Measurements from ENCODE around the gene AMFR.

Gene AMFR

GRCh38 chr16:56314244-56314850 is 111.0 kb downstream of the AMFR start:
- TF ChIP-seq, protein P1, sequence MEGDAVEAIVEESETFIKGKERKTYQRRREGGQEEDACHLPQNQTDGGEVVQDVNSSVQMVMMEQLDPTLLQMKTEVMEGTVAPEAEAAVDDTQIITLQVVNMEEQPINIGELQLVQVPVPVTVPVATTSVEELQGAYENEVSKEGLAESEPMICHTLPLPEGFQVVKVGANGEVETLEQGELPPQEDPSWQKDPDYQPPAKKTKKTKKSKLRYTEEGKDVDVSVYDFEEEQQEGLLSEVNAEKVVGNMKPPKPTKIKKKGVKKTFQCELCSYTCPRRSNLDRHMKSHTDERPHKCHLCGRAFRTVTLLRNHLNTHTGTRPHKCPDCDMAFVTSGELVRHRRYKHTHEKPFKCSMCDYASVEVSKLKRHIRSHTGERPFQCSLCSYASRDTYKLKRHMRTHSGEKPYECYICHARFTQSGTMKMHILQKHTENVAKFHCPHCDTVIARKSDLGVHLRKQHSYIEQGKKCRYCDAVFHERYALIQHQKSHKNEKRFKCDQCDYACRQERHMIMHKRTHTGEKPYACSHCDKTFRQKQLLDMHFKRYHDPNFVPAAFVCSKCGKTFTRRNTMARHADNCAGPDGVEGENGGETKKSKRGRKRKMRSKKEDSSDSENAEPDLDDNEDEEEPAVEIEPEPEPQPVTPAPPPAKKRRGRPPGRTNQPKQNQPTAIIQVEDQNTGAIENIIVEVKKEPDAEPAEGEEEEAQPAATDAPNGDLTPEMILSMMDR (IDR thresholded peaks at IDR 0.05; ENCODE audit: low read depth, low read length): no peak
- DNase-seq (ENCODE audit: low read depth, low spot score): no peak
- H3K4me3 ChIP-seq (ENCODE audit: low read depth, low read length): no peak overlapping the region
- in situ Hi-C loops (cut with HindIII; ENCODE audit: low sequenced_read_pairs): no loop called here

DNA sequence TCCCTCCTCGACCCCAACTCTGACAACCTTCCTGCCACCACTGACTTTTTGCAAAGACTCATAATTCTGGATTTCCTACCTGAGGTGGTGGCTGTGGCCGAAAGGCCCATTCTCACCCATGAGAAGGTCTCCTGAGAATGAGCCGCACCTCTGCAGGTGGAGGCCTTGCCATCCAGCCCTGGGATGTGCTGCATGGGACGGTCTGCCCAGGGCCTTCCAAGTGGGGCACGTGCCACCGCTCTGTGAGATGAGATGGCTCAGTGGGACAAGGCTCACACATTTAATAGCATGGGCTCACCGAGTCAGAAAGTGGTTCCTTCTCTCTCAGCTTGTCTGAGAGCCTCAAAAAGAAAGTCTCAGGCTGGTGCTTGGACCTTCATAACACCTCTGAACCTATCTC is 112.8 kb downstream of the AMFR start:
- H3K4me3 ChIP-seq (ENCODE audit: low read depth, low read length): no peak overlapping the region
- in situ Hi-C loops (cut with HindIII; ENCODE audit: low sequenced_read_pairs): no loop called here
- DNase-seq (ENCODE audit: low read depth, low spot score): no peak
- TF ChIP-seq, protein P1 (IDR thresholded peaks at IDR 0.05; ENCODE audit: low read depth, low read length): no peak

DNA sequence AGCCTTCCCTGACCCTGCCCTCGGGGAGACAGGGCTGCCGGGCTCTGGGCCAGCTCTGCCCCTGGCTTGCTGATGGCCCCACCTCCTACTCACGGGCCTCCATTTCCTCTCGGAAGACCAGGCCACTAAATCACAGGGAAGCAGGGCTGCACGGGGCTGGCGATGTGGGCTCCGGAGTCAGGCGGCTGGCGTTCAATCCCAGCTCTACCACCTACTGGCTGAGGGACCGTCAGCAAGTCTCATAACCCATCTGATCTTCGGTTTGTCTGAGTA is 113.4 kb downstream of the AMFR start:
- DNase-seq (ENCODE audit: low read depth, low spot score): no peak
- TF ChIP-seq, protein P1 (IDR thresholded peaks at IDR 0.05; ENCODE audit: low read depth, low read length): no peak
- in situ Hi-C loops (cut with HindIII; ENCODE audit: low sequenced_read_pairs): no loop called here
- no peak overlapping the region for H3K4me3 ChIP-seq (ENCODE audit: low read depth, low read length)
